ENCODE measurements around the gene SLC18A3. TPM values are rescaled to one million over a fixed set of nuclear protein-coding genes. Genes with fewer than 3 reads are reported as not detected.
A peak's percentile ranks its signal among the peaks of the same experiment; 100 is the strongest.

The SLC18A3 gene
- polyA plus RNA-seq, 1 donor (not counting 4 experiments of a cell fraction or from before 2014, with no cell fraction given): not detected

DNA sequence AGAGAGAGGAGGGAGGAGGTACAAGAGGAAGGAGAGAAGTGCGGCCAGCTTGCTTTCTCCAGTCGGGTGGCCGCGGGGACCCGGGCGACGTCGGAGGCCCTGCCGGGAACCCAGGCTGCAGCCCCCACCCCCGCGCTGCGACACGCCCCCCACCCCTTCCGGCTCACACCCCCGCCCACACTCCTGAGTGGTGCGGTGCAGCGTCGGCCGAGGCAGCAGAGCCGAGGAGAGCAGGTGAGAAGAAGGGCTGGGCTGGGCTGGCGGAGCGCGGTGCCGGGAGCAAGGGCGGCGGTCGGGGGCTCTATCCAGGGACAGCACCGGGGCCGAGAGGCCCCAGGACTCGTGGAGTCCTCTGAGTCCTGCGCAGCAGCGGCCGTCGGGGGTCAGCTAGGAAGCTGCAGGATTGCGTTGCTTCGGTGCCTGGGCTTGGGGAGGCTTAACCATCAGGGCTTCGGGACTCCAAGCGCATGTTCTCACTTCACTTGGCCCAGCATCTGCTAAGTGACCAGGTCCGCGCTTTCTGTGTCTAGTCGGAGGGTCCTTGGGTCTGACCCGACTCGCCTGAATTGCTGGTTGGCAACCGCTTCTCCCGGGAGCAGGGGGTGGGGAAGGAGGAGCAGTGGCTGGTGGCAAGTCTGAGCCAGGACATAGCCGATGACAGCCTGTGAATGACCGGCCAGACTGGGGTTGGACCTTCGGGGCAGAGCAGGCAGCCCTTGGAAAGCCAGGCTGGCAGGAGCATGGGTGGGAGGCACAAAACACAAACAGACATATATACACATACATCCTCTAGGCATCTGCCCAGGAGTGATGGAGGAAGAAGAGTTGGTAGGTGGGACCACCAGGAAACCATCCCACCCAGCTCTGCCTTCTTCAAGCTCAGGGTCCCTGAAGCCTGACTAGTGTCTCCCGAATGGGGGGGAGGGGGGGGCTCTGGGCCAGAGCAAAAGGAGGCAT, 4.4 kb downstream of the SLC18A3 start:
- Histone ChIP-seq H2AFZ (ENCODE audit: control insufficient read depth, low read length) (no peak overlapping the region), H4K20me1 (ENCODE audit: control insufficient read depth, extremely low read depth, insufficient read depth, low read length) (no peaks in the 10 kb centered on the region), H3K4me3 (ENCODE audit: control insufficient read depth in 2 of 3, extremely low read depth in 1 of 3, insufficient read depth in 2 of 3, low read depth in 1 of 3, low read length in 3 of 3) (no peak overlapping the region), H3K27ac (ENCODE audit: control insufficient read depth, insufficient read depth, low read length) (no peak overlapping the region), H3K9me1 (ENCODE audit: control insufficient read depth, extremely low read depth, insufficient read depth, low read length) (no peaks in the 10 kb centered on the region), H3K4me1 (ENCODE audit: control insufficient read depth, extremely low read depth, insufficient read depth, low read length) (peaks cover 2% of the 10 kb centered on the region), H3K27me3 (ENCODE audit: control insufficient read depth, extremely low read depth, insufficient read depth, low read length) (peaks cover 84% of the 10 kb centered on the region), H3K79me2 (ENCODE audit: control insufficient read depth, insufficient read depth, low read length) (no peaks in the 10 kb centered on the region), H3K4me2 (ENCODE audit: control insufficient read depth, extremely low read depth, insufficient read depth, low read depth, low read length) (no peak overlapping the region), H3K9ac (ENCODE audit: control insufficient read depth, extremely low read depth, insufficient read depth, low read length) (no peak overlapping the region), H3K9me3 (ENCODE audit: control insufficient read depth, low read depth, low read length) (peaks cover 4% of the 10 kb centered on the region), H3K36me3 (ENCODE audit: control insufficient read depth in 2 of 2, extremely low read depth in 1 of 2, insufficient read depth in 2 of 2, low read length in 2 of 2) (no peaks in the 10 kb centered on the region)
- dilution Hi-C loops (cut with MboI; ENCODE audit: extremely low pct_ligation_motif_present, low sequenced_read_pairs): no loop called here
- TF ChIP-seq EZH2 (IDR thresholded peaks at IDR 0.05; ENCODE audit: low read length): peak; percentile 99
- TF ChIP-seq, protein P1, sequence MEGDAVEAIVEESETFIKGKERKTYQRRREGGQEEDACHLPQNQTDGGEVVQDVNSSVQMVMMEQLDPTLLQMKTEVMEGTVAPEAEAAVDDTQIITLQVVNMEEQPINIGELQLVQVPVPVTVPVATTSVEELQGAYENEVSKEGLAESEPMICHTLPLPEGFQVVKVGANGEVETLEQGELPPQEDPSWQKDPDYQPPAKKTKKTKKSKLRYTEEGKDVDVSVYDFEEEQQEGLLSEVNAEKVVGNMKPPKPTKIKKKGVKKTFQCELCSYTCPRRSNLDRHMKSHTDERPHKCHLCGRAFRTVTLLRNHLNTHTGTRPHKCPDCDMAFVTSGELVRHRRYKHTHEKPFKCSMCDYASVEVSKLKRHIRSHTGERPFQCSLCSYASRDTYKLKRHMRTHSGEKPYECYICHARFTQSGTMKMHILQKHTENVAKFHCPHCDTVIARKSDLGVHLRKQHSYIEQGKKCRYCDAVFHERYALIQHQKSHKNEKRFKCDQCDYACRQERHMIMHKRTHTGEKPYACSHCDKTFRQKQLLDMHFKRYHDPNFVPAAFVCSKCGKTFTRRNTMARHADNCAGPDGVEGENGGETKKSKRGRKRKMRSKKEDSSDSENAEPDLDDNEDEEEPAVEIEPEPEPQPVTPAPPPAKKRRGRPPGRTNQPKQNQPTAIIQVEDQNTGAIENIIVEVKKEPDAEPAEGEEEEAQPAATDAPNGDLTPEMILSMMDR (optimal IDR thresholded peaks at IDR 0.05 in 1 of 3, IDR thresholded peaks at IDR 0.05 in 1 of 3, conservative IDR thresholded peaks at IDR 0.05 in 1 of 3; ENCODE audit: extremely low read depth in 1 of 3, insufficient read depth in 2 of 3, low read length in 3 of 3): no peak
- FAIRE-seq: no peak
- DNase-seq (ENCODE audit: low read depth, low spot score): no peak

DNA sequence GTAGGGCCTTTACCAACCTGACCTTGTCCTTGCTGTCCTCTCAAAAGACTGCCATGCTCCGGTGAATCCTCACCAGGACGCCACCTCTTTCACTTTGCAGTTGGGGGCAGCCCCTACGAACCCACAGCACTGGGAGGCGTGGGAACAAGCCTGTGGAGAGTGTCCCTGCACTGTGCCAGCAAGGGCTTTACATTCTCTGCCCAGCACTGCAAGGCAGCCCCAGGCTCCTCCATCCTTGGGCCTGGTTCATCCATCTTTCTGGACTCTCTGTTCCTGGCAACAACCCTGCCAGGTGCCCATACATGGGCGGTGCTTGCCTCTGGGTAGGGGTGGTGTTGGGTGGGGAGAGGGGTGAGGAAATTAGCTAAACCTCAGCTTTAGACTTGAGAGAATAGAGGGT, 5.1 kb downstream of the SLC18A3 start:
- no peak for FAIRE-seq
- dilution Hi-C loops (cut with MboI; ENCODE audit: extremely low pct_ligation_motif_present, low sequenced_read_pairs): no loop called here

More for the DNA sequence above, 5.1 kb downstream of the SLC18A3 start:
- Histone ChIP-seq H3K9me1 (ENCODE audit: control insufficient read depth, extremely low read depth, insufficient read depth, low read length) (no peaks in the 10 kb centered on the region), H3K4me3 (ENCODE audit: control insufficient read depth in 2 of 3, extremely low read depth in 1 of 3, insufficient read depth in 2 of 3, low read depth in 1 of 3, low read length in 3 of 3) (no peak overlapping the region), H3K4me1 (ENCODE audit: control insufficient read depth, extremely low read depth, insufficient read depth, low read length) (peaks cover 2% of the 10 kb centered on the region), H3K4me2 (ENCODE audit: control insufficient read depth, extremely low read depth, insufficient read depth, low read depth, low read length) (no peak overlapping the region), H3K79me2 (ENCODE audit: control insufficient read depth, insufficient read depth, low read length) (no peaks in the 10 kb centered on the region), H3K27ac (ENCODE audit: control insufficient read depth, insufficient read depth, low read length) (no peak overlapping the region), H3K9me3 (ENCODE audit: control insufficient read depth, low read depth, low read length) (peaks cover 4% of the 10 kb centered on the region), H3K36me3 (ENCODE audit: control insufficient read depth in 2 of 2, extremely low read depth in 1 of 2, insufficient read depth in 2 of 2, low read length in 2 of 2) (no peaks in the 10 kb centered on the region), H2AFZ (ENCODE audit: control insufficient read depth, low read length) (no peak overlapping the region), H4K20me1 (ENCODE audit: control insufficient read depth, extremely low read depth, insufficient read depth, low read length) (no peaks in the 10 kb centered on the region), H3K9ac (ENCODE audit: control insufficient read depth, extremely low read depth, insufficient read depth, low read length) (no peak overlapping the region), H3K27me3 (ENCODE audit: control insufficient read depth, extremely low read depth, insufficient read depth, low read length) (peaks cover 79% of the 10 kb centered on the region)
- DNase-seq (ENCODE audit: low read depth, low spot score): no peak
- TF ChIP-seq, protein P1 (optimal IDR thresholded peaks at IDR 0.05 in 1 of 3, IDR thresholded peaks at IDR 0.05 in 1 of 3, conservative IDR thresholded peaks at IDR 0.05 in 1 of 3; ENCODE audit: extremely low read depth in 1 of 3, insufficient read depth in 2 of 3, low read length in 3 of 3): no peak
- no peak for TF ChIP-seq EZH2 (IDR thresholded peaks at IDR 0.05; ENCODE audit: low read length)

Measured in keratinocyte (primary cell).